GM12875 (cell line): ENCODE data around the gene SLAMF6.

ENCODE experiments used
- H3K4me3 ChIP-seq: one replicate; pipeline ENCODE4 v1.5.1; 2011; ENCODE audit warnings: low read depth, low read length, control low read depth
- CTCF ChIP-seq: IDR thresholded peaks from 2 replicates; pipeline ENCODE4 v1.5.1; 2011; ENCODE audit warnings: low read depth, mild to moderate bottlenecking, control low read depth, inconsistent platforms, low read length, moderate library complexity, borderline replicate concordance; ENCODE audit not compliant: insufficient read depth

Gene SLAMF6

GRCh38 chr1:160455153-160455517 is 67.9 kb downstream of the SLAMF6 start:
- H3K4me3 ChIP-seq, result no peak overlapping the region
- no peak for TF ChIP-seq CTCF

GRCh38 chr1:160454371-160455152 is 68.5 kb downstream of the SLAMF6 start:
- no peak for TF ChIP-seq CTCF

DNA sequence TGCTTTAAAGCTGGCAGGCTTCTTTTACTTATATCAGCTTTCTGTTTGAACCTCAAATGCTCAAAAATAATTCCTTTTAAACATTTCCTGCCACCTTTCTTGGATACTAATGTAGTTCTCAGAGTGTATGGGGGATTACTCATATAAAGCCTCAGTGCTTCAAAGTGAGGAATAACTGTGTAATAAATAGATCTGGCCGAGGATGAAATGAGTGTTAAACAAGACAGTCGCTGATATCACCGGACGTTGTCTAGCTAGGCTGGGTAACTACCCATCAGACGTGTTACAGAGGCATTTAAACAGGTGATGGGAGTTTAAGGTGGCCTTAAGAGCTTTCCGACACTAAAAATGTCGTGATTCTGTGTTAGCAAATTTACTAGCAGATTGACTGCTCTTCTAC is 69.6 kb downstream of the SLAMF6 start:
- TF ChIP-seq CTCF, result no peak
- H3K4me3 ChIP-seq, result no peak overlapping the region

More at GRCh38 chr1:160454371-160455152, 68.5 kb downstream of the SLAMF6 start:
- peak overlapping the region; percentile 16 for H3K4me3 ChIP-seq

GRCh38 chr1:160451859-160452232 is 71.2 kb downstream of the SLAMF6 start:
- no peak overlapping the region for H3K4me3 ChIP-seq
- no peak for TF ChIP-seq CTCF

GRCh38 chr1:160451119-160451858 is 71.8 kb downstream of the SLAMF6 start:
- no peak for TF ChIP-seq CTCF
- H3K4me3 ChIP-seq, result no peak overlapping the region

GRCh38 chr1:160449494-160449893 is 73.6 kb downstream of the SLAMF6 start:
- no peak for TF ChIP-seq CTCF

More at GRCh38 chr1:160449494-160449893, 73.6 kb downstream of the SLAMF6 start:
- H3K4me3 ChIP-seq, result no peak overlapping the region
